HepG2 (cell line): ENCODE measurements around the gene LRP1B.

ENCODE experiments used
- CBX2 ChIP-seq, 2 experiments: fragments of 200-600 bp in 1 of 2; sonication (generic); formaldehyde crosslinking in 1 of 2; IDR thresholded peaks; 2 replicates each; pipeline versions ENCODE4 v1.7.0 to v1.8.1; 2018 to 2022; ENCODE audit warnings: low read depth in 2 of 2, low read length in 1 of 2, mild to moderate bottlenecking in 1 of 2, missing genetic modification reagents in 1 of 2
- HES4 ChIP-seq: sonication (generic); formaldehyde crosslinking; IDR thresholded peaks from 2 replicates; pipeline ENCODE4 v1.9.0; 2021; ENCODE audit warnings: mild to moderate bottlenecking, missing genetic modification reagents, borderline replicate concordance
- POLR2AphosphoS5 ChIP-seq: IDR thresholded peaks from 2 replicates; pipeline ENCODE4 v1.6.1; 2012; ENCODE audit warnings: low read depth, low read length
- RBFOX2 ChIP-seq: fragments of 200-400 bp; formaldehyde crosslinking; IDR thresholded peaks from 2 replicates; pipeline ENCODE4 v1.6.1; 2017; ENCODE audit warnings: low read depth, mild to moderate bottlenecking, low read length
- RFX5 ChIP-seq: IDR thresholded peaks from 2 replicates; pipeline ENCODE4 v1.6.1; 2011; ENCODE audit warnings: low read depth, low read length, improper control_type of control experiment
- ZBTB8A ChIP-seq: sonication (generic); formaldehyde crosslinking; IDR thresholded peaks from 2 replicates; pipeline ENCODE4 v1.4.0; 2020; ENCODE audit warnings: mild to moderate bottlenecking, low read depth, missing genetic modification reagents, borderline replicate concordance
- ZNF260 ChIP-seq: sonication (generic); formaldehyde crosslinking; IDR thresholded peaks from 2 replicates; pipeline ENCODE4 v1.4.0; 2020; ENCODE audit warnings: missing genetic modification reagents, low read depth, mild to moderate bottlenecking, borderline replicate concordance
- ZSCAN30 ChIP-seq: sonication (generic); formaldehyde crosslinking; IDR thresholded peaks from 2 replicates; pipeline ENCODE4 v1.5.0; 2020; ENCODE audit warnings: mild to moderate bottlenecking, missing genetic modification reagents

GRCh38 chr2:141957321-141957720 lies 173.5 kb downstream of the LRP1B start:
- TF ChIP-seq HES4 (CRISPR knock-in tag) (no peak), RBFOX2 (no peak), ZSCAN30 (CRISPR knock-in tag) (no peak), RFX5 (no peak), POLR2AphosphoS5 (no peak), CBX2 (IDR thresholded peaks at IDR 0.05; ENCODE audit: low read depth, low read length) (no peak), CBX2 (CRISPR knock-in tag; IDR thresholded peaks at IDR 0.05; ENCODE audit: low read depth) (no peak), ZNF260 (CRISPR knock-in tag) (no peak), ZBTB8A (CRISPR knock-in tag) (no peak)
